ENCODE results near the gene POP7.

Gene POP7

GRCh38 chr7:100685631-100686145, 20.2 kb upstream of the POP7 start:
- H3K9me3 ChIP-seq (ENCODE audit: control insufficient read depth in 2 of 2, low read length in 2 of 2) = no peaks in the 10 kb centered on the region
- no peak overlapping the region for H3K27ac ChIP-seq (ENCODE audit: low read depth in 2 of 2, low read length in 2 of 2)
- H3K36me3 ChIP-seq (ENCODE audit: control insufficient read depth in 2 of 2, insufficient read depth in 2 of 2, low read length in 2 of 2) = peaks cover 58 to 60% of the 10 kb centered on the region in 2 donors
- no peak overlapping the region for H3K4me3 ChIP-seq (ENCODE audit: low read length in 2 of 2)
- H3K9ac ChIP-seq (ENCODE audit: low read depth in 1 of 2, low read length in 2 of 2) = no peak overlapping the region
- H3K27me3 ChIP-seq (ENCODE audit: control insufficient read depth in 2 of 2, insufficient read depth in 2 of 2, low read length in 2 of 2) = no peaks in the 10 kb centered on the region
- no peaks in the 10 kb centered on the region for H3K4me1 ChIP-seq (ENCODE audit: control insufficient read depth in 2 of 2, insufficient read depth in 2 of 2, low read length in 2 of 2)

GRCh38 chr7:100686201-100686821, 19.6 kb upstream of the POP7 start:
- no peak overlapping the region for H3K9ac ChIP-seq (ENCODE audit: low read depth in 1 of 2, low read length in 2 of 2)
- H3K4me3 ChIP-seq (ENCODE audit: low read length in 2 of 2) = no peak overlapping the region
- H3K36me3 ChIP-seq (ENCODE audit: control insufficient read depth in 2 of 2, insufficient read depth in 2 of 2, low read length in 2 of 2) = peaks cover 58 to 60% of the 10 kb centered on the region in 2 donors
- H3K9me3 ChIP-seq (ENCODE audit: control insufficient read depth in 2 of 2, low read length in 2 of 2) = no peaks in the 10 kb centered on the region
- H3K27me3 ChIP-seq (ENCODE audit: control insufficient read depth in 2 of 2, insufficient read depth in 2 of 2, low read length in 2 of 2) = no peaks in the 10 kb centered on the region
- H3K4me1 ChIP-seq (ENCODE audit: control insufficient read depth in 2 of 2, insufficient read depth in 2 of 2, low read length in 2 of 2) = no peaks in the 10 kb centered on the region
- no peak overlapping the region for H3K27ac ChIP-seq (ENCODE audit: low read depth in 2 of 2, low read length in 2 of 2)

GRCh38 chr7:100686822-100687211, 19.1 kb upstream of the POP7 start:
- peaks cover 54 to 56% of the 10 kb centered on the region in 2 donors for H3K36me3 ChIP-seq (ENCODE audit: control insufficient read depth in 2 of 2, insufficient read depth in 2 of 2, low read length in 2 of 2)
- H3K9me3 ChIP-seq (ENCODE audit: control insufficient read depth in 2 of 2, low read length in 2 of 2) = no peaks in the 10 kb centered on the region
- H3K4me1 ChIP-seq (ENCODE audit: control insufficient read depth in 2 of 2, insufficient read depth in 2 of 2, low read length in 2 of 2) = peaks cover 4 to 5% of the 10 kb centered on the region in 2 donors
- H3K4me3 ChIP-seq (ENCODE audit: low read length in 2 of 2) = no peak overlapping the region
- no peaks in the 10 kb centered on the region for H3K27me3 ChIP-seq (ENCODE audit: control insufficient read depth in 2 of 2, insufficient read depth in 2 of 2, low read length in 2 of 2)
- no peak overlapping the region for H3K9ac ChIP-seq (ENCODE audit: low read depth in 1 of 2, low read length in 2 of 2)
- H3K27ac ChIP-seq (ENCODE audit: low read depth in 2 of 2, low read length in 2 of 2) = no peak overlapping the region

- no peaks in the 10 kb centered on the region for H3K9me3 ChIP-seq (ENCODE audit: control insufficient read depth in 2 of 2, low read length in 2 of 2)
- no peak overlapping the region for H3K4me3 ChIP-seq (ENCODE audit: low read length in 2 of 2)
- no peak overlapping the region for H3K27ac ChIP-seq (ENCODE audit: low read depth in 2 of 2, low read length in 2 of 2)
- H3K9ac ChIP-seq (ENCODE audit: low read depth in 1 of 2, low read length in 2 of 2) = no peak overlapping the region
- peaks cover 8 to 9% of the 10 kb centered on the region in 2 donors for H3K4me1 ChIP-seq (ENCODE audit: control insufficient read depth in 2 of 2, insufficient read depth in 2 of 2, low read length in 2 of 2)
- H3K27me3 ChIP-seq (ENCODE audit: control insufficient read depth in 2 of 2, insufficient read depth in 2 of 2, low read length in 2 of 2) = no peaks in the 10 kb centered on the region
- peaks cover 50 to 52% of the 10 kb centered on the region in 2 donors for H3K36me3 ChIP-seq (ENCODE audit: control insufficient read depth in 2 of 2, insufficient read depth in 2 of 2, low read length in 2 of 2)
Measured at GRCh38 chr7:100687261-100687660, 18.7 kb upstream of the POP7 start.

GRCh38 chr7:100687751-100688300, 18.1 kb upstream of the POP7 start:
- no peaks in the 10 kb centered on the region for H3K9me3 ChIP-seq (ENCODE audit: control insufficient read depth in 2 of 2, low read length in 2 of 2)
- peaks cover 14% of the 10 kb centered on the region in 2 donors for H3K4me1 ChIP-seq (ENCODE audit: control insufficient read depth in 2 of 2, insufficient read depth in 2 of 2, low read length in 2 of 2)
- H3K27ac ChIP-seq (ENCODE audit: low read depth in 2 of 2, low read length in 2 of 2) = no peak overlapping the region
- H3K36me3 ChIP-seq (ENCODE audit: control insufficient read depth in 2 of 2, insufficient read depth in 2 of 2, low read length in 2 of 2) = peaks cover 46 to 50% of the 10 kb centered on the region in 2 donors
- H3K9ac ChIP-seq (ENCODE audit: low read depth in 1 of 2, low read length in 2 of 2) = no peak overlapping the region
- H3K4me3 ChIP-seq (ENCODE audit: low read length in 2 of 2) = no peak overlapping the region
- no peaks in the 10 kb centered on the region for H3K27me3 ChIP-seq (ENCODE audit: control insufficient read depth in 2 of 2, insufficient read depth in 2 of 2, low read length in 2 of 2)

GRCh38 chr7:100688326-100688860, 17.5 kb upstream of the POP7 start:
- Histone ChIP-seq H3K4me3 (ENCODE audit: low read length in 2 of 2) (no peak overlapping the region), H3K27me3 (ENCODE audit: control insufficient read depth in 2 of 2, insufficient read depth in 2 of 2, low read length in 2 of 2) (no peaks in the 10 kb centered on the region), H3K9ac (ENCODE audit: low read depth in 1 of 2, low read length in 2 of 2) (no peak overlapping the region), H3K27ac (ENCODE audit: low read depth in 2 of 2, low read length in 2 of 2) (no peak overlapping the region), H3K4me1 (ENCODE audit: control insufficient read depth in 2 of 2, insufficient read depth in 2 of 2, low read length in 2 of 2) (peaks cover 16 to 19% of the 10 kb centered on the region in 2 donors), H3K36me3 (ENCODE audit: control insufficient read depth in 2 of 2, insufficient read depth in 2 of 2, low read length in 2 of 2) (peaks cover 42 to 45% of the 10 kb centered on the region in 2 donors), H3K9me3 (ENCODE audit: control insufficient read depth in 2 of 2, low read length in 2 of 2) (no peaks in the 10 kb centered on the region)

- no peak overlapping the region for H3K9ac ChIP-seq (ENCODE audit: low read depth in 1 of 2, low read length in 2 of 2)
- H3K4me3 ChIP-seq (ENCODE audit: low read length in 2 of 2) = no peak overlapping the region
- H3K36me3 ChIP-seq (ENCODE audit: control insufficient read depth in 2 of 2, insufficient read depth in 2 of 2, low read length in 2 of 2) = peaks cover 35 to 38% of the 10 kb centered on the region in 2 donors
- H3K9me3 ChIP-seq (ENCODE audit: control insufficient read depth in 2 of 2, low read length in 2 of 2) = no peaks in the 10 kb centered on the region
- H3K27me3 ChIP-seq (ENCODE audit: control insufficient read depth in 2 of 2, insufficient read depth in 2 of 2, low read length in 2 of 2) = no peaks in the 10 kb centered on the region
- no peak overlapping the region for H3K27ac ChIP-seq (ENCODE audit: low read depth in 2 of 2, low read length in 2 of 2)
- peaks cover 16 to 19% of the 10 kb centered on the region in 2 donors for H3K4me1 ChIP-seq (ENCODE audit: control insufficient read depth in 2 of 2, insufficient read depth in 2 of 2, low read length in 2 of 2)
Measured at GRCh38 chr7:100689230-100690135, 16.4 kb upstream of the POP7 start.

- H3K9ac ChIP-seq (ENCODE audit: low read depth in 1 of 2, low read length in 2 of 2) = no peak overlapping the region
- H3K4me3 ChIP-seq (ENCODE audit: low read length in 2 of 2) = peak overlapping the region; percentile 24 to 40
- no peak overlapping the region for H3K27ac ChIP-seq (ENCODE audit: low read depth in 2 of 2, low read length in 2 of 2)
- peaks cover 16 to 19% of the 10 kb centered on the region in 2 donors for H3K4me1 ChIP-seq (ENCODE audit: control insufficient read depth in 2 of 2, insufficient read depth in 2 of 2, low read length in 2 of 2)
- H3K36me3 ChIP-seq (ENCODE audit: control insufficient read depth in 2 of 2, insufficient read depth in 2 of 2, low read length in 2 of 2) = peaks cover 14 to 19% of the 10 kb centered on the region in 2 donors
- no peaks in the 10 kb centered on the region for H3K27me3 ChIP-seq (ENCODE audit: control insufficient read depth in 2 of 2, insufficient read depth in 2 of 2, low read length in 2 of 2)
- H3K9me3 ChIP-seq (ENCODE audit: control insufficient read depth in 2 of 2, low read length in 2 of 2) = no peaks in the 10 kb centered on the region
Measured at GRCh38 chr7:100691676-100692577, 14.0 kb upstream of the POP7 start.

GRCh38 chr7:100692578-100692961, 13.4 kb upstream of the POP7 start:
- H3K9me3 ChIP-seq (ENCODE audit: control insufficient read depth in 2 of 2, low read length in 2 of 2) = no peaks in the 10 kb centered on the region
- peak overlapping the region; percentile 59 to 81 for H3K4me3 ChIP-seq (ENCODE audit: low read length in 2 of 2)
- H3K27ac ChIP-seq (ENCODE audit: low read depth in 2 of 2, low read length in 2 of 2) = no peak overlapping the region
- H3K9ac ChIP-seq (ENCODE audit: low read depth in 1 of 2, low read length in 2 of 2) = peak overlapping the region in 1 of 2 donors; percentile 70
- H3K4me1 ChIP-seq (ENCODE audit: control insufficient read depth in 2 of 2, insufficient read depth in 2 of 2, low read length in 2 of 2) = peaks cover 16 to 19% of the 10 kb centered on the region in 2 donors
- no peaks in the 10 kb centered on the region for H3K27me3 ChIP-seq (ENCODE audit: control insufficient read depth in 2 of 2, insufficient read depth in 2 of 2, low read length in 2 of 2)
- H3K36me3 ChIP-seq (ENCODE audit: control insufficient read depth in 2 of 2, insufficient read depth in 2 of 2, low read length in 2 of 2) = peaks cover 13 to 15% of the 10 kb centered on the region in 2 donors

Data from mucosa of rectum (tissue), 2 donors.